ENCODE data around the gene ZNF200. TPM values are rescaled to one million over a fixed set of nuclear protein-coding genes. Genes with fewer than 3 reads are reported as not detected.
A peak's percentile ranks its signal among the peaks of the same experiment; 100 is the strongest.

Gene ZNF200
- total and polyA plus RNA-seq, 2 of the 13 experiments (the other 11 are each of a cell fraction or from before 2014, with no cell fraction given) = 3.5 to 16.5 TPM

GRCh38 chr16:3264137-3265036 lies 29.4 kb upstream of the ZNF200 start (continued):
- no peak for TF ChIP-seq CHD4 (IDR thresholded peaks at IDR 0.05; ENCODE audit: borderline replicate concordance, low read length)
- peak; percentile 81 for TF ChIP-seq ZNF761 (CRISPR knock-in tag; conservative IDR thresholded peaks at IDR 0.05)
- no peak for TF ChIP-seq ZNF234 (CRISPR knock-in tag; conservative IDR thresholded peaks at IDR 0.05)
- TF ChIP-seq HBP1 (CRISPR knock-in tag; IDR thresholded peaks at IDR 0.05; ENCODE audit: low read depth) = no peak
- TF ChIP-seq CCAR2 (optimal IDR thresholded peaks at IDR 0.05; ENCODE audit: low read depth, low read length) = no peak
- no peak for TF ChIP-seq ATF3 (CRISPR knock-in tag; IDR thresholded peaks at IDR 0.05)
- TF ChIP-seq PBX2 (CRISPR knock-in tag; IDR thresholded peaks at IDR 0.05) = peak; percentile 98
- peak; percentile 59; the same call in 1 of the 2 replicates for TF ChIP-seq KDM5A (IDR thresholded peaks at IDR 0.05; ENCODE audit: borderline replicate concordance, low read length)
- no peak for TF ChIP-seq SRSF4 (IDR thresholded peaks at IDR 0.05; ENCODE audit: low read depth, low read length, poor library complexity, severe bottlenecking)
- TF ChIP-seq RBM39 (IDR thresholded peaks at IDR 0.05; ENCODE audit: low read depth, low read length, poor library complexity, severe bottlenecking) = no peak
- TF ChIP-seq STAT6 (CRISPR knock-in tag; IDR thresholded peaks at IDR 0.05; ENCODE audit: borderline replicate concordance) = no peak
- TF ChIP-seq ZNF101 (CRISPR knock-in tag; IDR thresholded peaks at IDR 0.05; ENCODE audit: borderline replicate concordance, low read depth) = no peak
- TF ChIP-seq CSRNP2 (CRISPR knock-in tag; conservative IDR thresholded peaks at IDR 0.05; ENCODE audit: low read depth) = no peak
- TF ChIP-seq NR2C2 (CRISPR knock-in tag; IDR thresholded peaks at IDR 0.05; ENCODE audit: borderline replicate concordance) = peak; percentile 73; the same call in 1 of the 2 replicates
- TF ChIP-seq XBP1 (CRISPR knock-in tag; IDR thresholded peaks at IDR 0.05) = peak; percentile 68
- peak; percentile 6; the same call in 1 of the 2 replicates for TF ChIP-seq GATA4 (IDR thresholded peaks at IDR 0.05; ENCODE audit: borderline replicate concordance, low read depth)
- TF ChIP-seq ELK4 (CRISPR knock-in tag; IDR thresholded peaks at IDR 0.05; ENCODE audit: borderline replicate concordance) = no peak; the same call in 1 of the 2 replicates

Data from HepG2 (cell line).